GM19395 (cell line): ENCODE results near the gene ZNF568.

Experiments
- ATAC-seq: cut with Tn5 transposase; IDR thresholded peaks from one replicate; pipeline ENCODE4 v1.9.1; 2021; ENCODE audit warnings: mild to moderate bottlenecking, moderate library complexity; ENCODE audit not compliant: unreplicated experiment

ZNF568 gene

GRCh38 chr19:36915992-36916830, at the start of gene ZNF568, which contains the start of gene ZNF829:
ZNF568 (plus strand) TSS chr19:36916332; CDS start chr19:36922771, 6,439 bp downstream.
ZNF829 (minus strand) TSS chr19:36916291; CDS start chr19:36915167, 1,124 bp downstream.
- peak; percentile 91 for ATAC-seq

DNA sequence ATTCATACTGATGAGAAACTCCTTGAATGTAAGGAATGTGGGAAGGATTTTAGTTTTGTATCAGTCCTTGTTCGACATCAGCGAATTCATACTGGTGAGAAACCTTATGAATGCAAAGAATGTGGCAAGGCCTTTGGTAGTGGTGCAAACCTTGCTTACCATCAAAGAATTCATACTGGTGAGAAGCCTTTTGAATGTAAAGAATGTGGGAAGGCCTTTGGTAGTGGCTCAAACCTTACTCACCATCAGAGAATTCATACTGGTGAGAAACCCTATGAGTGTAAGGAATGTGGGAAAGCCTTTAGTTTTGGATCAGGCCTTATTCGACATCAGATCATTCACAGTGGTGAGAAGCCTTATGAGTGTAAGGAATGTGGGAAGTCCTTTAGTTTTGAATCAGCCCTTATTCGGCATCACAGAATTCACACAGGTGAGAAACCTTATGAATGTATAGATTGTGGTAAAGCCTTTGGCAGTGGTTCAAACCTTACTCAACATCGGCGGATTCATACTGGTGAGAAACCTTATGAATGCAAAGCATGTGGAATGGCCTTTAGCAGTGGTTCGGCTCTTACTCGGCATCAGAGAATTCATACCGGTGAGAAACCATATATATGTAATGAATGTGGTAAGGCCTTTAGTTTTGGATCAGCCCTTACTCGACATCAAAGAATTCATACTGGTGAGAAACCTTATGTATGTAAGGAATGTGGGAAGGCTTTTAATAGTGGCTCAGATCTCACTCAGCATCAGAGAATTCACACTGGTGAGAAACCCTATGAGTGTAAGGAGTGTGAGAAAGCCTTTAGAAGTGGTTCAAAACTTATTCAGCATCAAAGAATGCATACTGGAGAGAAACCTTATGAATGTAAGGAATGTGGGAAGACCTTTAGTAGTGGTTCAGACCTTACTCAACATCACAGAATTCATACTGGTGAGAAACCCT, 38.9 kb upstream of the ZNF568 start:
- no peak for ATAC-seq

DNA sequence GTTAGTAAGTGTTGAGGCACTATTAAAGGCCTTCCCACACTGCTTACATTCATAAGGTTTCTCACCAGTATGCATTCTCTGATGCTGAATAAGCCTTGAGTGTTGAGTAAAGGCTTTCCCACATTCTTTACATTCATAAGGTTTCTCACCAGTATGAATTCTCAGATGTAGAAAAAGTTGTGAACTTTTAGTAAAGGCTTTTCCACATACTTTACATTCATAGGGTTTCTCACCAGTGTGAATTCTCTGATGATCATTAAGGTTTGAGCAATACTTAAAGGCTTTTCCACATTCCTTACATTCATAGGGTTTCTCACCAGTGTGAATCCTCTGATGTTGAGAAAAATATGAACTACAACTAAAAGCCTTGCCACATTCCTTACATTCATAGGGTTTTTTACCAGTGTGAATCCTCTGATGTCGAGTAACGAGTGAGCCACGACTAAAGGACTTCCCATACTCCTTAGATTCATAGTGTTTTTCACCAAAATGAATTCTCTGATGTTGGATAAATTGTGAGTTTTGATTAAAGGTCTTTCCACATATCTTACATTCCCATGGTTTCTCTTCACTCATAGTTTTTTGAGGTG, 24.3 kb upstream of the ZNF568 start:
- ATAC-seq, result no peak

DNA sequence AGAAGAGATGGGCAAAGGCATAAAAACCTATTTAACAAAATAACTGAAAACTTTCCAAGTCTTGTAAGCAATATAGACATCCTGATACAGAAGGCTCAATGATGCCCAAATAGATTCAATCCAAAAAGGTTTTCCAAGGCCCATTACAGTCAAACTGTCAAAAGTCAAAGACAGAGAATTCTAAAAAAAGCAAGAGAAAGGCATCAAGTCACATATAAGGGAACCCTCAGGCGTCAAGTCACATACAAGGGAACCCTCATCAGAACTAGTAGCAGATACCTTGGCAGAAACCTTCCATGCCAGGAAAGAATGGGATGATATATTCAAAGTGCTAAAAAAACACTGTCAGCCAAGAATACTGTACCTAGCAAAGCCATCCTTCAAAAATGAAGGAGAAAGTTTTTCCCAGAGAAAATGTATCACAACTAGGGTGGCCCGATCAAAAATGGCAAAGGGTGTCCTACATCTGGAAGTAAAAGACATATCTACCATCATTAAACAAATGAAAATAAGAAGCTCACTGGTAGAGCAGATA, 21.2 kb upstream of the ZNF568 start:
- no peak for ATAC-seq

GRCh38 chr19:36898422-36898821, 17.7 kb upstream of the ZNF568 start:
- no peak for ATAC-seq

DNA sequence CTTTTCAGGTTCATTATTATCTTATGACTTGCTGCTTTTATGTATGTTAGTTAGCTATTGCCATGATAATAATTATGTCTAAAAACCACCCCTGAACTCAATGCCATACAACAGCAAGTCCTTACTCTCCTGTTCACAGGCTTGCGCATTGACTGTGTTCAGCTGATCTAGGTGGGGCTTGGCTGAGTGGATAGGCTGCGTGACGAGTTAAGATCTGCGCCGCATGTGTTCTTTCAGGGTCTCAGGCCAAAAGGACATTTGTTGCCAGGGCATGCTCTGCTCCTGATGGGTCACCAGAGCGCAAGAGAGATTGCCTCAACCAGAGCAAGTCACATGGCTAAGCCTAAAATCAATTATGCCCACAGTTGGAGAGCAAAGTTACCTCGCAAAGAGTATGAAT, 859 bp downstream of the ZNF568 start:
- no peak for ATAC-seq

GRCh38 chr19:36918090-36918489, 2.0 kb downstream of the ZNF568 start:
- ATAC-seq, result no peak

GRCh38 chr19:36931684-36932083, 15.6 kb downstream of the ZNF568 start:
- no peak for ATAC-seq

DNA sequence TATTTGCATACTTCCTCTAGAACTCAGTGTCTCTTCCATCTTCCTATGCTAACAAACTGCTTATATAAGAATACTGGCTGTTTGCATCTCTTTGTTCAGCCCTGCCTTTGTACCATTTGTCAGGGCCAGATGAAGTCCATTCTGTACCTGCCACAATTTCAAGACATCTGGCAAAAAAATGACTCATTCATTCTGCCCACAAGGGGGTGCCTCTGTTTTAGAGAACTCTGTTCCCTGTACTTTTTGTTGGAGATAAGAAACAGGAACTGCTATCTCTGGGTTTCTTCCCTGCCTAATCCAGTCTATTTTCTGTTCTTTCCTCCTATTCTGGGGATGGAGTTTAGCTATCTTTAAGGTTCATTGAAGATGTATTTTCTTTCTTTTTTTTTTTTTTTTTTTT, 23.0 kb downstream of the ZNF568 start:
- ATAC-seq, result no peak

- no peak for ATAC-seq
Observed at GRCh38 chr19:36950335-36951119, 34.4 kb downstream of the ZNF568 start.

DNA sequence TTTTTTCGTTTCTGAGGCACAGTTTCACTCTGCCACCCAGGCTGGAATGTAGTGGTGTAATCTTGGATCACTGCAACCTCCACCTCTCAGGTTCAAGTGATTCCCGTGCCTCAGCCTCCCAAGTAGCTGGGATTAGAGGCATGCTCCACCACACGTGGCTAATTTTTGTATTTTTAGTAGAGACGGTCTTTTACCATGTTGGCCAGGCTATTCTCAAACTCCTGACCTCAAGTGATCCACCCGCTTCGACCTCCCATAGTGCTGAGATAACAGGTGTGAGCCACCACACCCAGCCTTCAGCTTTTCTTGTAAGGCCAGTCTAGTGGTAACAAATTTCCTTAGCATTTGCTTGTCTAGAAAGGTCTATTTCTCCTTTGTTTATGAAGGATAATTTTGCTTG, 46.2 kb downstream of the ZNF568 start:
- no peak for ATAC-seq

DNA sequence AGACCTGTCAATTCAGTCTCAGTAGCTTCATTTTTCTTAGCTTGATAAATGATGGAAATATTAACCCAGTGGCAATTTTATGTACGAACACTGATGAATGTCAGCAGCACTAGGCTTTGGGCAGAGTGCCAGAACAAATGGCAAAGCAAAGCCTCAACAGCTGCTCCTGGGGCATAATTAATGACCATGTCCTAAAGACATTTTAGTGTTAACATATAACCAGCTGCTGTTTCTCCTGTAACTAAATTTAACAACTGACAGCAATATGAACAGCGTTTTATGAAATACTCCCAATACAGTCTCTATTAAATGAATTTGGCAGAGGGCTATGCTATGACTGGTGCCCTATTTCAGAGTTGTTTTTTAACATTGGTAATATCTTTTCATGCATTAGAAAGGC, 47.1 kb downstream of the ZNF568 start:
- no peak for ATAC-seq

DNA sequence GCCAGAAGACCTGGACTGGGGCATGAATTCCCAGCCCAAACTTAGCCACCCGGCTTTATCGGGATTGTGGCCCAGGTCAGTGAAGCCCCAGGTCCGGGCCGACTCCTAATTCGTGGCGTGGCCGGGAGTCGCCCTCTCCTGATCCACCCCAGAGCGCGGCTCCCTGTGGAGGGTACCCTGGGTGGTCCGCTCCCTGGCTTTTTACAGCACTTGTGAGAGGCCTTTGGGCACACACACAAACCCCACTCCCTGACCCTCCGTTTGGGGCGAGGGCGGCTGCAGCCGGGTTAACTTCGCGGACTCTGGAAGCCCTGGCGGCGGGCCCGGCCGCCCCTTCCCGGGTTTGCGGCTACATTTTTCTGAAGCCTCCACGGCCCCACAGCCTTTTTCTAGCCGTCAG, 56.4 kb downstream of the ZNF568 start:
- no peak for ATAC-seq

- no peak for ATAC-seq
Observed at GRCh38 chr19:36973021-36973843, 57.1 kb downstream of the ZNF568 start.

GRCh38 chr19:36973844-36974195, 57.7 kb downstream of the ZNF568 start:
- ATAC-seq, result no peak

- no peak for ATAC-seq
Observed at GRCh38 chr19:36986131-36986530, 70.0 kb downstream of the ZNF568 start.

GRCh38 chr19:36986601-36987000, 70.5 kb downstream of the ZNF568 start:
- ATAC-seq, result no peak

DNA sequence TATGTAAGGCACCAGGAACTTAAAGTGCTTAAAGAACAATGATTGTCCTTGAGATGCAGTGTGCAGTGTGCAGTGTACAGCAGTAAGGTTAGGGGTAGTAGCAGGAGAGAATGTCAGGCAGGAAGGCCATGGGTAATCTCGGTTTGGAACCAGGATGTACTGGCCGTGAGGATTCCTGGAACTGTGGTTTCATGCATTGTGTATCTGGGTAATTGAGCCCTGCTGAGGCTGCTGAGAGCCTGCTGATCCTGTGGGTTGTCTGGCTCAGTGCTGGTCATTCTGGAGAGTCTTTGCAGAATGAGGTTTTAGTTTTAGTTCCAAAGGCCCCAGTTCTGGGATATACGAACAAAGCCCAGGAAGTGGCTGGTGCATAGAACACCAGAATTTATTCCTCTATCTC, 71.0 kb downstream of the ZNF568 start:
- no peak for ATAC-seq

- no peak for ATAC-seq
Observed at GRCh38 chr19:36997152-36997842, 81.2 kb downstream of the ZNF568 start.
